Chondrocyte (in vitro differentiated cells): ENCODE measurements around the gene CLK1. TPM values are rescaled to one million over a fixed set of nuclear protein-coding genes. Genes with fewer than 3 reads are reported as not detected.

ENCODE experiments used
- DNase-seq: peaks from one replicate; pipeline ENCODE4 v3.0.0; 2021; ENCODE audit warnings: mixed read lengths, low spot score
- H3K27ac Mint-ChIP-seq: one replicate; pipeline ENCODE4 v1.8.0; 2021; ENCODE audit warnings: mild to moderate bottlenecking, moderate library complexity, mixed read lengths; ENCODE audit not compliant: unreplicated experiment
- H3K27me3 Mint-ChIP-seq: 2 replicates; pipeline ENCODE4 v1.8.0; 2021; ENCODE audit warnings: low read depth, mixed read lengths
- H3K36me3 Mint-ChIP-seq: 2 replicates; pipeline ENCODE4 v1.8.0; 2021; ENCODE audit warnings: low read depth, mixed read lengths
- H3K4me1 Mint-ChIP-seq: 2 replicates; pipeline ENCODE4 v1.8.0; 2021; ENCODE audit warnings: low read depth, mild to moderate bottlenecking, mixed read lengths
- H3K4me3 Mint-ChIP-seq: one replicate; pipeline ENCODE4 v1.8.0; 2021; ENCODE audit warnings: mild to moderate bottlenecking, moderate library complexity, mixed read lengths; ENCODE audit not compliant: unreplicated experiment
- H3K9me3 Mint-ChIP-seq: 2 replicates; pipeline ENCODE4 v1.8.0; 2021; ENCODE audit warnings: low read depth, mixed read lengths
- total RNA-seq: library from RNA; stranded (reverse); gene quantifications from 3 replicates; pipeline ENCODE4 v1.2.1, GENCODE V29; 2021
- TF ChIP-seq, protein P1 (sequence below): fragments of 200-600 bp; sonication (generic); IDR thresholded peaks from 2 replicates; pipeline ENCODE4 v1.5.0; 2021; ENCODE audit warnings: antibody characterized with exemption, mild to moderate bottlenecking, moderate library complexity

CLK1 gene
- total RNA-seq, 1 donor from 2014 or later: 58.4 TPM

DNA sequence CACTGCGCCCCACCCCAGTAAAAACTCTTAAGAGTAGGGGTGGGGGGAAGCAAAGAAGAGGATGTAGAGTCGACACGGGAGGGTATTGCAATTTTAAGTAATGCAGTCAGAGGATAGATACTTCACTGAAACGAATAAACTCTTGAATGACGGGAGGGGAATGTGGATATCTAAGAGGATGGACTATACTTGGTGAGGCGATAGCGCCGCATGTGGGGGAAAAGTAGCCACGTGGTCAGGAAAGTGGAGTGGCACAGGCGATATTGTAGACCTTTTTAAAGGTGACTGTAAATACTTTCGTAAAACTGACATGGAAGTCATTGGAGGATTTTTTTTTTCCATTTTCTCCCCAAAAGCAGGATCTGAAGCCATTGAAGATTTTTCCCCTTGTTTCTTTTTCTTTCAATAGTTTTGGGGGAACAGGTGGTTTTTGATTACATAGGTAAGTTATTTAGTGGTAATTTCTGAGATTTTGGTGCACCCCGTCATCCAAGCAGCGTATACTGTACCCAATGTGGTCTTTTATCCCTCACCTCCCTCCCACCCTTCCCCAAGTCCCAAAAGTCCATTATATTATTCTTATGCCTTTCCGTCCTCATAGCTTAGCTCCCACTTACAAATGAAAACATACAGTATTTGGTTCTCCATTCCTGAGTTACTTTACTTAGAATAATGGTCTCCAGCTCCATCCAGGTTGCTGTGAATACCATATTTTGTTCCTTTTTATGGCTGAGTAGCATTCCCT, 13.8 kb downstream of the CLK1 start:
- H3K9me3 Mint-ChIP-seq: no peaks in the 10 kb centered on the region
- H3K27ac Mint-ChIP-seq: no peak overlapping the region
- H3K27me3 Mint-ChIP-seq: no peaks in the 10 kb centered on the region
- no peak overlapping the region for H3K4me3 Mint-ChIP-seq
- H3K36me3 Mint-ChIP-seq: peaks cover 38% of the 10 kb centered on the region
- no peak for DNase-seq
- no peaks in the 10 kb centered on the region for H3K4me1 Mint-ChIP-seq
- TF ChIP-seq, protein P1, sequence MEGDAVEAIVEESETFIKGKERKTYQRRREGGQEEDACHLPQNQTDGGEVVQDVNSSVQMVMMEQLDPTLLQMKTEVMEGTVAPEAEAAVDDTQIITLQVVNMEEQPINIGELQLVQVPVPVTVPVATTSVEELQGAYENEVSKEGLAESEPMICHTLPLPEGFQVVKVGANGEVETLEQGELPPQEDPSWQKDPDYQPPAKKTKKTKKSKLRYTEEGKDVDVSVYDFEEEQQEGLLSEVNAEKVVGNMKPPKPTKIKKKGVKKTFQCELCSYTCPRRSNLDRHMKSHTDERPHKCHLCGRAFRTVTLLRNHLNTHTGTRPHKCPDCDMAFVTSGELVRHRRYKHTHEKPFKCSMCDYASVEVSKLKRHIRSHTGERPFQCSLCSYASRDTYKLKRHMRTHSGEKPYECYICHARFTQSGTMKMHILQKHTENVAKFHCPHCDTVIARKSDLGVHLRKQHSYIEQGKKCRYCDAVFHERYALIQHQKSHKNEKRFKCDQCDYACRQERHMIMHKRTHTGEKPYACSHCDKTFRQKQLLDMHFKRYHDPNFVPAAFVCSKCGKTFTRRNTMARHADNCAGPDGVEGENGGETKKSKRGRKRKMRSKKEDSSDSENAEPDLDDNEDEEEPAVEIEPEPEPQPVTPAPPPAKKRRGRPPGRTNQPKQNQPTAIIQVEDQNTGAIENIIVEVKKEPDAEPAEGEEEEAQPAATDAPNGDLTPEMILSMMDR: no peak

DNA sequence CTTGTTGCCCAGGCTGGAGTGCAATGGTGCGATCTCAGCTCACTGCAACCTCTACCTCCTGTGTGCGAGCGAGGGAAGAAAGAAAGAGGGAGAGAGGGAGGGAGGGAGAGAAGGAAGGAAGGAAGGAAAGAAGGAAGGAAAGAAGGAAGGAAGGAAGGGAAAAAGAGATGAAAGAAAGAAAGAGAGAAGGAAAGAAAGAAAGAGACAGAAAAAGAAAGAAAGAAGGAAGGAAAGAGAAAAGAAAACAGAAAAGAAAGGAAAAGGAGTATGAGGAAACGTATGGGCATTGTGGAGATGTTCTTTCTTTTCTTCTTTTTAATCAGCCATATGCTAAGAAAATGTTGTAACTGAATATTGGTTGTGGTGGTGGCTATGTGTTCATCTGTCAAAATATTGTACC, 16.5 kb downstream of the CLK1 start:
- H3K4me3 Mint-ChIP-seq: no peak overlapping the region
- H3K9me3 Mint-ChIP-seq: no peaks in the 10 kb centered on the region
- peaks cover 25% of the 10 kb centered on the region for H3K36me3 Mint-ChIP-seq
- no peaks in the 10 kb centered on the region for H3K27me3 Mint-ChIP-seq
- H3K4me1 Mint-ChIP-seq: no peaks in the 10 kb centered on the region
- no peak for DNase-seq
- H3K27ac Mint-ChIP-seq: no peak overlapping the region
- TF ChIP-seq, protein P1: no peak

DNA sequence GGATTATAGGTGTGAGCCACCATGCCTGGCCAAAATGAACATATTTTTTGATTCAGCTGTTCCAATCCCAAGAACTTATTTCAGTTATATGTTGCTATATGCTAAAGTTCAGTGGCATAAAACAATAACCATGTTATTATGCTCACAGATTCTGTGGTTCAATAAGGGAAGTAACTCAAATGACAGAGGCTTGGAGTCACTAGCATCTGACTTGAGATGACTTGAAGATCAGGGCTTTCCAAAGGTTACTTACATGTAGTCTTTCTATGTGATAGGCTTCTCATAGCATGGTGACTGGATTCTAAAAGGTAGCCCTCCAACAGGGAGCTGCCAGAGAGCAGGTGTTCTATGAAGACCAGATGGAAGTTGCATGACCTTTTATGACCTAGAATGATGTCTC, 17.2 kb downstream of the CLK1 start:
- Mint-ChIP-seq H3K4me1 (no peaks in the 10 kb centered on the region), H3K27ac (no peak overlapping the region), H3K4me3 (no peak overlapping the region), H3K27me3 (no peaks in the 10 kb centered on the region), H3K36me3 (peaks cover 19% of the 10 kb centered on the region), H3K9me3 (no peaks in the 10 kb centered on the region)
- TF ChIP-seq, protein P1: no peak
- DNase-seq: no peak

GRCh38 chr2:200845669-200846325, 18.7 kb downstream of the CLK1 start:
- H3K4me3 Mint-ChIP-seq: no peak overlapping the region
- TF ChIP-seq, protein P1: no peak
- no peaks in the 10 kb centered on the region for H3K4me1 Mint-ChIP-seq
- H3K36me3 Mint-ChIP-seq: peaks cover 6% of the 10 kb centered on the region
- H3K27ac Mint-ChIP-seq: peak overlapping the region; percentile 51
- H3K9me3 Mint-ChIP-seq: no peaks in the 10 kb centered on the region
- peak; percentile 20 for DNase-seq
- H3K27me3 Mint-ChIP-seq: no peaks in the 10 kb centered on the region

DNA sequence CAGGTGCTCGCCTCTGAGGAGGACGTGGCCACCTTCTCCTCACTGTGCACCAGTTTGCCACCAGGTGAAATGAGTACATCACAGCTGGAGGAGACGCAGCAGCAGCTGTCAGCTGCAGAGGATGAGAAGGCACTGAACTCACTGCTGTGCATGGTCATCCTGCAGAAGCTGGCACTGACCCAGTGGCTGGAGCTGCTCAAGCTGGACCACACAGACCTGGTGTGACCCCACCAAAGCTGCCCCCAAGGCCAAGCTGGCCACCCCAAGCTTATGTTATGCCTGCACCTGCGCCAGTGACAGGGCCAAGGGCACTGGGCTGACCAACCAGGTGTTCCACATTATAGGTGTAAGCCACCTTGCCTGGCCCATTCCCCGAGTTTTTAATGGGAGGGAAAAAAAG, 19.3 kb downstream of the CLK1 start:
- Mint-ChIP-seq H3K9me3 (no peaks in the 10 kb centered on the region), H3K27ac (no peak overlapping the region), H3K4me3 (no peak overlapping the region), H3K4me1 (no peaks in the 10 kb centered on the region), H3K27me3 (no peaks in the 10 kb centered on the region), H3K36me3 (no peaks in the 10 kb centered on the region)
- TF ChIP-seq, protein P1: no peak
- peak; percentile 85 for DNase-seq
